ENCODE measurements around the gene HMOX2. TPM values are rescaled to one million over a fixed set of nuclear protein-coding genes. Genes with fewer than 3 reads are reported as not detected.

HMOX2 gene
- total and polyA plus RNA-seq, 2 of the 13 experiments (the other 11 are each of a cell fraction or from before 2014, with no cell fraction given): 60.3 to 70.4 TPM

DNA sequence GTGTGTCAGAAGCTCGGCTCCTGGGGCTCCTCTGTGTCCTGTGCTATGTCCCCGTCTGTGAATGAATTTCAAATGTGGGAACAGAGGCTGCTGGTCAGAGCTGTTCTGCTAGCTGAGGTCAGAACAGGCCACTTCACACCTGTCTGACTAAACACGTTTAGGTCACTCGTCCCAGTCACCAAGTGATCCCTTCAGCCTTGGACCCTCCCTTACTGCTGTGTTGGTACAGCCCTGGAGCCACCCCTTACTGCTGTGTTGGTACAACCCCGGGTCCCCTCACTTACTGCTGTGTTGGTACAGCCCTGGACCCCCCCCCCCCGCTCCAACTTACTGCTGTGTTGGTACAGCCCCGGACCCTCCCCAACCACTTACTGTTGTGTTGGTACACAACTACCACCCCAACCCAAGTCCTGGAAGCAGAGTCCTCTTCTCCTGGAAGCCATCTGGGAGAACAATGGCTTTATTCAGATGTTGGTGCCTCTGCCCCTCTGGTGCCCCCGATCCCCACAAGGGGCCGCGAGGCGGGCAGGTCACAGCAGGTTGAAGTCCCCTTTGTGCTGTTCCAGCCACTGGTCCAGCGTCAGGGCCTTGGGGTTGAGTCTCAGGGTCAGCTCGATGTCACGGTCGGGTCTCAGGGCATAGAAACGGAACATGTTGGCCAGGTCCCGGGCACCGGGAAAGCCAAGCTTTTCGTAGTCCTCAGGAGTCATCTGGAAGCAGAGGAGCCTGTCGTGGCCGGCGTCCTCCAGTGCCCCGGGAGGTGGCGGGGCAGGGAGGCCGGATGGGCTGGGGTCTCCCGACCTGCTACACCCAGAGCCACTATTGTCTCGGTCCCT is 14.7 kb upstream of the HMOX2 start (continued):
- TF ChIP-seq NFE2 (CRISPR knock-in tag; IDR thresholded peaks at IDR 0.05): 0 out of 2 replicates have a peak, but pooled peaks have one; percentile 5
- no peak for TF ChIP-seq SIX4 (CRISPR knock-in tag; IDR thresholded peaks at IDR 0.05)
- TF ChIP-seq BHLHE40 (IDR thresholded peaks at IDR 0.05; ENCODE audit: low read length): peak; percentile 98
- no peak for TF ChIP-seq HNF1A (IDR thresholded peaks at IDR 0.05; ENCODE audit: low read depth)
- TF ChIP-seq HNF1A (CRISPR knock-in tag; IDR thresholded peaks at IDR 0.05; ENCODE audit: borderline replicate concordance): peak; percentile 81; the same call in 1 of the 2 replicates
- TF ChIP-seq ZNF256 (CRISPR knock-in tag; conservative IDR thresholded peaks at IDR 0.05): no peak
- TF ChIP-seq ZBTB49 (CRISPR knock-in tag; IDR thresholded peaks at IDR 0.05; ENCODE audit: borderline replicate concordance): no peak
- TF ChIP-seq, protein P1, sequence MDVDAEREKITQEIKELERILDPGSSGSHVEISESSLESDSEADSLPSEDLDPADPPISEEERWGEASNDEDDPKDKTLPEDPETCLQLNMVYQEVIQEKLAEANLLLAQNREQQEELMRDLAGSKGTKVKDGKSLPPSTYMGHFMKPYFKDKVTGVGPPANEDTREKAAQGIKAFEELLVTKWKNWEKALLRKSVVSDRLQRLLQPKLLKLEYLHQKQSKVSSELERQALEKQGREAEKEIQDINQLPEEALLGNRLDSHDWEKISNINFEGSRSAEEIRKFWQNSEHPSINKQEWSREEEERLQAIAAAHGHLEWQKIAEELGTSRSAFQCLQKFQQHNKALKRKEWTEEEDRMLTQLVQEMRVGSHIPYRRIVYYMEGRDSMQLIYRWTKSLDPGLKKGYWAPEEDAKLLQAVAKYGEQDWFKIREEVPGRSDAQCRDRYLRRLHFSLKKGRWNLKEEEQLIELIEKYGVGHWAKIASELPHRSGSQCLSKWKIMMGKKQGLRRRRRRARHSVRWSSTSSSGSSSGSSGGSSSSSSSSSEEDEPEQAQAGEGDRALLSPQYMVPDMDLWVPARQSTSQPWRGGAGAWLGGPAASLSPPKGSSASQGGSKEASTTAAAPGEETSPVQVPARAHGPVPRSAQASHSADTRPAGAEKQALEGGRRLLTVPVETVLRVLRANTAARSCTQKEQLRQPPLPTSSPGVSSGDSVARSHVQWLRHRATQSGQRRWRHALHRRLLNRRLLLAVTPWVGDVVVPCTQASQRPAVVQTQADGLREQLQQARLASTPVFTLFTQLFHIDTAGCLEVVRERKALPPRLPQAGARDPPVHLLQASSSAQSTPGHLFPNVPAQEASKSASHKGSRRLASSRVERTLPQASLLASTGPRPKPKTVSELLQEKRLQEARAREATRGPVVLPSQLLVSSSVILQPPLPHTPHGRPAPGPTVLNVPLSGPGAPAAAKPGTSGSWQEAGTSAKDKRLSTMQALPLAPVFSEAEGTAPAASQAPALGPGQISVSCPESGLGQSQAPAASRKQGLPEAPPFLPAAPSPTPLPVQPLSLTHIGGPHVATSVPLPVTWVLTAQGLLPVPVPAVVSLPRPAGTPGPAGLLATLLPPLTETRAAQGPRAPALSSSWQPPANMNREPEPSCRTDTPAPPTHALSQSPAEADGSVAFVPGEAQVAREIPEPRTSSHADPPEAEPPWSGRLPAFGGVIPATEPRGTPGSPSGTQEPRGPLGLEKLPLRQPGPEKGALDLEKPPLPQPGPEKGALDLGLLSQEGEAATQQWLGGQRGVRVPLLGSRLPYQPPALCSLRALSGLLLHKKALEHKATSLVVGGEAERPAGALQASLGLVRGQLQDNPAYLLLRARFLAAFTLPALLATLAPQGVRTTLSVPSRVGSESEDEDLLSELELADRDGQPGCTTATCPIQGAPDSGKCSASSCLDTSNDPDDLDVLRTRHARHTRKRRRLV (CRISPR knock-in tag; IDR thresholded peaks at IDR 0.05): no peak
- TF ChIP-seq TEF (CRISPR knock-in tag; IDR thresholded peaks at IDR 0.05): no peak; the same call in 1 of the 2 replicates
- no peak for TF ChIP-seq STAT5B (CRISPR knock-in tag; IDR thresholded peaks at IDR 0.05)
- TF ChIP-seq, protein P2, sequence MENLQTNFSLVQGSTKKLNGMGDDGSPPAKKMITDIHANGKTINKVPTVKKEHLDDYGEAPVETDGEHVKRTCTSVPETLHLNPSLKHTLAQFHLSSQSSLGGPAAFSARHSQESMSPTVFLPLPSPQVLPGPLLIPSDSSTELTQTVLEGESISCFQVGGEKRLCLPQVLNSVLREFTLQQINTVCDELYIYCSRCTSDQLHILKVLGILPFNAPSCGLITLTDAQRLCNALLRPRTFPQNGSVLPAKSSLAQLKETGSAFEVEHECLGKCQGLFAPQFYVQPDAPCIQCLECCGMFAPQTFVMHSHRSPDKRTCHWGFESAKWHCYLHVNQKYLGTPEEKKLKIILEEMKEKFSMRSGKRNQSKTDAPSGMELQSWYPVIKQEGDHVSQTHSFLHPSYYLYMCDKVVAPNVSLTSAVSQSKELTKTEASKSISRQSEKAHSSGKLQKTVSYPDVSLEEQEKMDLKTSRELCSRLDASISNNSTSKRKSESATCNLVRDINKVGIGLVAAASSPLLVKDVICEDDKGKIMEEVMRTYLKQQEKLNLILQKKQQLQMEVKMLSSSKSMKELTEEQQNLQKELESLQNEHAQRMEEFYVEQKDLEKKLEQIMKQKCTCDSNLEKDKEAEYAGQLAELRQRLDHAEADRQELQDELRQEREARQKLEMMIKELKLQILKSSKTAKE (CRISPR knock-in tag; IDR thresholded peaks at IDR 0.05; ENCODE audit: borderline replicate concordance): peak; percentile 87
- no peak for TF ChIP-seq KLF13 (CRISPR knock-in tag; IDR thresholded peaks at IDR 0.05)
- no peak for TF ChIP-seq KAT2B (IDR thresholded peaks at IDR 0.05; ENCODE audit: borderline replicate concordance, low read depth, low read length)
- TF ChIP-seq THAP11 (CRISPR knock-in tag; IDR thresholded peaks at IDR 0.05): peak; percentile 68; the same call in 1 of the 2 replicates
